Neural cell (in vitro differentiated cells): ENCODE results near the gene COL19A1. TPM values are rescaled to one million over a fixed set of nuclear protein-coding genes. Genes with fewer than 3 reads are reported as not detected.

Experiments used
- H2AFZ ChIP-seq: fragments of 200-600, 300-800 bp; sonication (generic), shearing (Covaris generic); 2 replicates; pipeline ENCODE4 v1.6.0; 2014; ENCODE audit warnings: low read depth, mild to moderate bottlenecking, antibody characterized with exemption, low read length, moderate library complexity
- H3F3A ChIP-seq: fragments of 200-600 bp; shearing (Covaris generic); 2 replicates; pipeline ENCODE4 v1.6.1; 2016; ENCODE audit warnings: mild to moderate bottlenecking, moderate library complexity, mixed read lengths, antibody characterized with exemption, low read length; ENCODE audit not compliant: insufficient read depth, poor library complexity, severe bottlenecking
- H3K27ac ChIP-seq: fragments of 200-600, 300-800 bp; sonication (generic), shearing (Covaris generic); 2 replicates; pipeline ENCODE4 v1.5.1; 2014; ENCODE audit warnings: mild to moderate bottlenecking, low read length, moderate library complexity
- H3K27me3 ChIP-seq: fragments of 300-800, 200-600 bp; sonication (generic), shearing (Covaris generic); 2 replicates; pipeline ENCODE4 v1.6.0; 2014; ENCODE audit warnings: mild to moderate bottlenecking, low read depth, low read length, moderate library complexity; ENCODE audit not compliant: insufficient read depth
- H3K36me3 ChIP-seq: fragments of 300-800, 200-600 bp; sonication (generic), shearing (Covaris generic); 2 replicates; pipeline ENCODE4 v1.5.1; 2014; ENCODE audit warnings: mild to moderate bottlenecking, antibody characterized with exemption, low read length, moderate library complexity; ENCODE audit not compliant: insufficient read depth
- H3K4me2 ChIP-seq: fragments of 300-800, 200-600 bp; sonication (generic), shearing (Covaris generic); 2 replicates; pipeline ENCODE4 v1.6.0; 2014; ENCODE audit warnings: mild to moderate bottlenecking, low read length
- H3K4me3 ChIP-seq: fragments of 300-800, 200-600 bp; sonication (generic), shearing (Covaris generic); 2 replicates; pipeline ENCODE4 v1.5.1; 2014; ENCODE audit warnings: mild to moderate bottlenecking, low read length, moderate library complexity
- H3K79me2 ChIP-seq: fragments of 200-600 bp; shearing (Covaris generic); replicated peaks from 2 replicates; pipeline ENCODE4 v1.6.0; 2014; ENCODE audit warnings: mild to moderate bottlenecking, low read length, moderate library complexity; ENCODE audit not compliant: insufficient read depth
- H3K9ac ChIP-seq: fragments of 300-800, 200-600 bp; sonication (generic), shearing (Covaris generic); 2 replicates; pipeline ENCODE4 v1.6.1; 2016; ENCODE audit warnings: mild to moderate bottlenecking, low read length, mixed read lengths
- H3K9me2 ChIP-seq: fragments of 200-600 bp; shearing (Covaris generic); 2 replicates; pipeline ENCODE4 v1.6.1; 2016; ENCODE audit warnings: mild to moderate bottlenecking, low read length, mixed read lengths; ENCODE audit not compliant: insufficient read depth
- H3K9me3 ChIP-seq: fragments of 200-600, 300-800 bp; sonication (generic), shearing (Covaris generic); 2 replicates; pipeline ENCODE4 v1.6.1; 2016; ENCODE audit warnings: mild to moderate bottlenecking, mixed run types, low read length, moderate library complexity, mixed read lengths
- H4K20me1 ChIP-seq: fragments of 200-600 bp; shearing (Covaris generic); 2 replicates; pipeline ENCODE4 v1.6.1; 2016; ENCODE audit warnings: mild to moderate bottlenecking, mixed run types; ENCODE audit not compliant: insufficient read depth
- EP300 ChIP-seq: fragments of 450-650 bp; conservative IDR thresholded peaks from 2 replicates; pipeline ENCODE4 v1.6.1; 2014; ENCODE audit warnings: antibody characterized with exemption, mild to moderate bottlenecking, moderate library complexity; ENCODE audit not compliant: poor library complexity, severe bottlenecking
- EZH2 ChIP-seq: fragments of 200-600, 300-800 bp; shearing (Covaris generic), sonication (generic); IDR thresholded peaks from 2 replicates; pipeline ENCODE4 v1.6.1; 2014; ENCODE audit warnings: antibody characterized with exemption, low read length, borderline replicate concordance, mild to moderate bottlenecking; ENCODE audit not compliant: insufficient read depth, poor library complexity, severe bottlenecking
- MXI1 ChIP-seq: fragments of 450-650 bp; conservative IDR thresholded peaks from 2 replicates; pipeline ENCODE4 v1.6.1; 2014; ENCODE audit warnings: antibody characterized with exemption, mild to moderate bottlenecking; ENCODE audit not compliant: poor library complexity, severe bottlenecking
- POLR2AphosphoS5 ChIP-seq: IDR thresholded peaks from 2 replicates; pipeline ENCODE4 v1.6.1; 2012
- RAD21 ChIP-seq: fragments of 450-650 bp; conservative IDR thresholded peaks from 2 replicates; pipeline ENCODE4 v1.6.1; 2014; ENCODE audit warnings: antibody characterized with exemption, mild to moderate bottlenecking, moderate library complexity
- SMC3 ChIP-seq: fragments of 450-650 bp; conservative IDR thresholded peaks from 2 replicates; pipeline ENCODE4 v1.6.1; 2014; ENCODE audit warnings: antibody characterized with exemption, mild to moderate bottlenecking, moderate library complexity; ENCODE audit not compliant: poor library complexity
- TAF1 ChIP-seq: IDR thresholded peaks from 2 replicates; pipeline ENCODE4 v1.6.1; 2012; ENCODE audit warnings: low read depth
- polyA plus RNA-seq: library from polyadenylated mRNA; depleted of rRNA; stranded (reverse); fragments of >200 nt; gene quantifications from 2 replicates; pipeline ENCODE4 v1.2.3, GENCODE V29; 2014
- TF ChIP-seq, protein P1 (sequence below): IDR thresholded peaks from 2 replicates; pipeline ENCODE4 v1.6.1; 2012; ENCODE audit warnings: borderline replicate concordance
- TF ChIP-seq, protein P2 (sequence below): fragments of 450-650 bp; IDR thresholded peaks from 2 replicates; pipeline ENCODE4 v1.5.1; 2014; ENCODE audit warnings: antibody characterized with exemption, mild to moderate bottlenecking, moderate library complexity; ENCODE audit not compliant: poor library complexity, severe bottlenecking

The COL19A1 gene
- polyA plus RNA-seq, 1 donor from 2014 or later = 0.24 TPM

DNA sequence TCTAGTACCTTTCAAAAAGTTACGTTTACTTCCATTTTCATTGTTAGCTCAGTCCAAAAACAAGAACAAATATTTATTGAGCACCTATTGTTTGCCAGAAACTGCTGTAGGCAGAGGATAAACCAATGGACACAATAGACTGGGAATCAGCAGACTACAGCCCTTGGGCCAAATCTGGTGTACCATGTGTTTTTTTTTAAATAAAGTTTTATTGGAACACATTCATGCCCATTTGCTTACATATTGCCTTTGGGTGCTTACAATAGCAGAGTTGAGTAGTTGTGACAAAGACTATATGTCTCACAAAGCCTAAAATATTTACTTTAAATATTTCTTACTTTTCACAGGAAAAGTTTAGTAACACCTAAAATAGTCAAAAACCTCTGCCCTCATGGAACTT lies 220.4 kb downstream of the COL19A1 start:
- Histone ChIP-seq H2AFZ (no peak overlapping the region), H3K36me3 (no peaks in the 10 kb centered on the region), H3F3A (no peaks in the 10 kb centered on the region), H3K9me2 (no peaks in the 10 kb centered on the region), H3K4me3 (no peak overlapping the region), H3K27ac (no peak overlapping the region), H3K9ac (no peak overlapping the region), H3K4me2 (no peak overlapping the region), H3K27me3 (no peaks in the 10 kb centered on the region), H3K9me3 (no peaks in the 10 kb centered on the region), H4K20me1 (no peaks in the 10 kb centered on the region), H3K79me2 (no peaks in the 10 kb centered on the region)
- no peak for TF ChIP-seq SMC3
- TF ChIP-seq EP300 = no peak
- TF ChIP-seq RAD21 = no peak
- TF ChIP-seq, protein P1, sequence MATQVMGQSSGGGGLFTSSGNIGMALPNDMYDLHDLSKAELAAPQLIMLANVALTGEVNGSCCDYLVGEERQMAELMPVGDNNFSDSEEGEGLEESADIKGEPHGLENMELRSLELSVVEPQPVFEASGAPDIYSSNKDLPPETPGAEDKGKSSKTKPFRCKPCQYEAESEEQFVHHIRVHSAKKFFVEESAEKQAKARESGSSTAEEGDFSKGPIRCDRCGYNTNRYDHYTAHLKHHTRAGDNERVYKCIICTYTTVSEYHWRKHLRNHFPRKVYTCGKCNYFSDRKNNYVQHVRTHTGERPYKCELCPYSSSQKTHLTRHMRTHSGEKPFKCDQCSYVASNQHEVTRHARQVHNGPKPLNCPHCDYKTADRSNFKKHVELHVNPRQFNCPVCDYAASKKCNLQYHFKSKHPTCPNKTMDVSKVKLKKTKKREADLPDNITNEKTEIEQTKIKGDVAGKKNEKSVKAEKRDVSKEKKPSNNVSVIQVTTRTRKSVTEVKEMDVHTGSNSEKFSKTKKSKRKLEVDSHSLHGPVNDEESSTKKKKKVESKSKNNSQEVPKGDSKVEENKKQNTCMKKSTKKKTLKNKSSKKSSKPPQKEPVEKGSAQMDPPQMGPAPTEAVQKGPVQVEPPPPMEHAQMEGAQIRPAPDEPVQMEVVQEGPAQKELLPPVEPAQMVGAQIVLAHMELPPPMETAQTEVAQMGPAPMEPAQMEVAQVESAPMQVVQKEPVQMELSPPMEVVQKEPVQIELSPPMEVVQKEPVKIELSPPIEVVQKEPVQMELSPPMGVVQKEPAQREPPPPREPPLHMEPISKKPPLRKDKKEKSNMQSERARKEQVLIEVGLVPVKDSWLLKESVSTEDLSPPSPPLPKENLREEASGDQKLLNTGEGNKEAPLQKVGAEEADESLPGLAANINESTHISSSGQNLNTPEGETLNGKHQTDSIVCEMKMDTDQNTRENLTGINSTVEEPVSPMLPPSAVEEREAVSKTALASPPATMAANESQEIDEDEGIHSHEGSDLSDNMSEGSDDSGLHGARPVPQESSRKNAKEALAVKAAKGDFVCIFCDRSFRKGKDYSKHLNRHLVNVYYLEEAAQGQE = no peak
- no peak for TF ChIP-seq EZH2
- TF ChIP-seq TAF1 = no peak
- TF ChIP-seq MXI1 = no peak
- no peak for TF ChIP-seq POLR2AphosphoS5
- TF ChIP-seq, protein P2, sequence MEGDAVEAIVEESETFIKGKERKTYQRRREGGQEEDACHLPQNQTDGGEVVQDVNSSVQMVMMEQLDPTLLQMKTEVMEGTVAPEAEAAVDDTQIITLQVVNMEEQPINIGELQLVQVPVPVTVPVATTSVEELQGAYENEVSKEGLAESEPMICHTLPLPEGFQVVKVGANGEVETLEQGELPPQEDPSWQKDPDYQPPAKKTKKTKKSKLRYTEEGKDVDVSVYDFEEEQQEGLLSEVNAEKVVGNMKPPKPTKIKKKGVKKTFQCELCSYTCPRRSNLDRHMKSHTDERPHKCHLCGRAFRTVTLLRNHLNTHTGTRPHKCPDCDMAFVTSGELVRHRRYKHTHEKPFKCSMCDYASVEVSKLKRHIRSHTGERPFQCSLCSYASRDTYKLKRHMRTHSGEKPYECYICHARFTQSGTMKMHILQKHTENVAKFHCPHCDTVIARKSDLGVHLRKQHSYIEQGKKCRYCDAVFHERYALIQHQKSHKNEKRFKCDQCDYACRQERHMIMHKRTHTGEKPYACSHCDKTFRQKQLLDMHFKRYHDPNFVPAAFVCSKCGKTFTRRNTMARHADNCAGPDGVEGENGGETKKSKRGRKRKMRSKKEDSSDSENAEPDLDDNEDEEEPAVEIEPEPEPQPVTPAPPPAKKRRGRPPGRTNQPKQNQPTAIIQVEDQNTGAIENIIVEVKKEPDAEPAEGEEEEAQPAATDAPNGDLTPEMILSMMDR = no peak

DNA sequence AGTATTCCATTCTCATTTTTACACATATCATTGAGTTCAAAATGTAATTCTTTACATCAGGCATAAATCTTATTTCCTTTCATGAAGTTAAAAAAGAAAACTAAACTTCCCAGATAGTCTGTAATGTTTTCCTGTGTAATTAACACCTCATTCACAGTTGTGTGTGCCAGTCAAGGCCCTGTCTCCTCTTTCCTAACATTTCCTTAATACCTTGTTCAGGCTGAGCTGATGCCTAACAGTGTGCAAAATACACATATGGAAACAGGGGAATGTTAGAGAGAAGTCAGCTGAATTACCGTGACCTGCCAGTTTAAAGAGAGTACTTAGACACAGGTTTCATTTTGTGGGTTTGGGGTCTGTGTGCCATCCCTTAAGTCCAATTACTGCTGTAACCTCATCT lies 227.8 kb downstream of the COL19A1 start:
- Histone ChIP-seq H2AFZ (no peak overlapping the region), H3K27ac (no peak overlapping the region), H3K4me3 (no peak overlapping the region), H3K79me2 (no peaks in the 10 kb centered on the region), H3K27me3 (no peaks in the 10 kb centered on the region), H3K36me3 (no peaks in the 10 kb centered on the region), H3K9ac (no peak overlapping the region), H3F3A (no peaks in the 10 kb centered on the region), H3K9me2 (no peaks in the 10 kb centered on the region), H3K4me2 (no peak overlapping the region), H4K20me1 (no peaks in the 10 kb centered on the region), H3K9me3 (no peaks in the 10 kb centered on the region)
- no peak for TF ChIP-seq POLR2AphosphoS5
- TF ChIP-seq, protein P2 = no peak
- TF ChIP-seq SMC3 = no peak
- TF ChIP-seq MXI1 = no peak
- no peak for TF ChIP-seq EZH2
- TF ChIP-seq, protein P1 = no peak
- no peak for TF ChIP-seq EP300
- TF ChIP-seq RAD21 = no peak
- TF ChIP-seq TAF1 = no peak
